ENCODE measurements around the gene OBP2B. TPM values are rescaled to one million over a fixed set of nuclear protein-coding genes. Genes with fewer than 3 reads are reported as not detected.
"Not testable (repeated sequence)": the region's sequence is repeated elsewhere in the genome, so short reads cannot be mapped to it uniquely, and the experiment has no call there.

The OBP2B gene
- total and polyA plus RNA-seq, 3 donors from 2014 or later = 34.0 to 53.0 (median 35.1) TPM

DNA sequence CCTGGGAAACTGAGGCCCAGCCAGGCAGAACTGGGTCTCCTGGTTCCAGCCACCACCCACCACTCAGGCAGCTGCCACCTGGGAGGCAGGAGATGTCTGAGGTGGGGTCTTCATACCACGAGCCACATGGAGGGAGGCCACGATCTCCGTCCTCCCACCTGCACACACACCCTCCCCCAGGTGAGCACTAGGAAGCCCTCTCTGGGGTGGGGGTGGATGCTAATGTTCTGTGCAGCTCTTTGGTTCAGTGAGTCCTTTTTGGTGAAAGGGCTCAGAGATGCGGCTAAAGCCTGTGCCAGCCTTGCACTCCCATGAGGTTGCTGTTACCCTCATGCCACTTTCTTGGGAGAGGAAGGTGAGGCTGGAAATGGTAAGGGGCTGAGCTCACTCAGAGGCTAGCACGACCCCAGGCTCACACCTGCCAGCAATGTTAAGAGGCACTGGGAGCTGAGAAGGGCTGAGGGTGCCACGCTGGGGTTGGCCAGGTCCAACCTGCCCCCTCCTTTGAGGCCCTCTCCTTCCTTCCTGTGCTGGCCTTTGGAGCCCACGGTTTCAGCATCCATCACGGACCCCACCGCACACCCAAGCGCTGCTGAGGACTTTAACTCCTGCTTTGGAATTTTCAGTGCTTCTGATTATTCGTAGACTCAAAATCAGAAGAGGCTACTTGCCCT is 26.6 kb upstream of the OBP2B start:
- Histone ChIP-seq H3K4me3 (no peak overlapping the region), H3K4me1 (peaks cover 18% of the 10 kb centered on the region), H3K27ac (no peak overlapping the region), H3K36me3 (ENCODE audit: low read depth, missing control alignments) (no peaks in the 10 kb centered on the region), H3K27me3 (no peaks in the 10 kb centered on the region), H3K9me3 (no peaks in the 10 kb centered on the region)
- WGBS, 2 donors = 89 to 90% methylated on average over 9 to 11 of the region's 11 CpGs
- intact Hi-C loops (cut with DNase I; ENCODE audit: low total_unique reads) = no loop called here
- DNase-seq = peak; percentile 4
- TF ChIP-seq CTCF (IDR thresholded peaks at IDR 0.05) (no peak), POLR2A (IDR thresholded peaks at IDR 0.05) (no peak)

DNA sequence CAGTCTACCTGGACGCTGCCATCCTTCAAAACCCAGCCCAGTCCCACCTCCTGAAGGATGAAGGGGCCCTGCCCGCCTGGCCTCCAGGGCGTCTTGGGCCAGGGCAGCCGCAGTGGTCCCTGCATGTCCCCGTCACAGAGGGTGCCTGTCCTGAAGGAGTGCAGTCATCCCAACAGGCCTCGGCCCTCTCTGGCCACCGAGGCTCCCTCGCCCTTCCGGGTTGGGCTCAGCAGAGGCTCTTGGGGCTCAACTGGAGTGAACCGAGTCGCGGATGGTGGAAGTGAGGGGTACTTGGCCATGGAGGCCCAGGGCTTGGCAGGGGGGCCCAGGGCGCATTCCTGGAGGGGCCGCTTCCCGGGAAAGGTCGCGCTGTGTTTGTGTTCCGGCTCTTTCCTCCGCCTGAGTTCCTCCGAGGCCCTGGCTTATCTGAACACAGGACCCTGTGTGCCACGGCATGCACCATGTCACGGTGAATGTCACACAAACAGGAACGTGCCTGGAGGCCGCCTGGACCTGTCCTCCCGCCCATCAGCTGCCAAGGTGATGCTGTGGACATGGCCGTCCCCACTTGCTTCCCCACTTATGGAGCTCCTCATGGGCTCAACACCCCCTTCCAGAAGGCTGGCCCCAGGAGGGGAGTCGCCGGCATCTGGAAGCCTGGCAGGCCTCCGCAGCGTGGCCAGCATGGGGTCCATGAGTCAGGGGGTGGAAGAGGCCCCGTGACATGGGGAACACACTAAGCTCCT is 25.7 kb upstream of the OBP2B start:
- Histone ChIP-seq H3K9me3 (no peaks in the 10 kb centered on the region), H3K27me3 (no peaks in the 10 kb centered on the region), H3K36me3 (ENCODE audit: low read depth, missing control alignments) (no peaks in the 10 kb centered on the region), H3K4me3 (no peak overlapping the region), H3K4me1 (peaks cover 18% of the 10 kb centered on the region), H3K27ac (no peak overlapping the region)
- 95 to 98% methylated on average over 4 to 31 of the region's 31 CpGs for WGBS, 2 donors
- intact Hi-C loops (cut with DNase I; ENCODE audit: low total_unique reads) = no loop called here
- TF ChIP-seq CTCF (IDR thresholded peaks at IDR 0.05) (no peak), POLR2A (IDR thresholded peaks at IDR 0.05) (no peak)
- DNase-seq = peak; percentile 4

- H3K27me3 ChIP-seq = no peaks in the 10 kb centered on the region
- H3K9me3 ChIP-seq = no peaks in the 10 kb centered on the region
- intact Hi-C loops (cut with DNase I; ENCODE audit: low total_unique reads) = no loop called here
- no peak overlapping the region for H3K27ac ChIP-seq
- H3K4me1 ChIP-seq = peaks cover 18% of the 10 kb centered on the region
- H3K36me3 ChIP-seq (ENCODE audit: low read depth, missing control alignments) = no peaks in the 10 kb centered on the region
- no peak overlapping the region for H3K4me3 ChIP-seq
- WGBS, 2 donors = 87 to 90% methylated on average over 31 to 32 of the region's 32 CpGs
- TF ChIP-seq POLR2A (IDR thresholded peaks at IDR 0.05) = no peak
- no peak for TF ChIP-seq CTCF (IDR thresholded peaks at IDR 0.05)
- DNase-seq = peak; percentile 11
Observed at GRCh38 chr9:133233681-133234432, 24.8 kb upstream of the OBP2B start.

DNA sequence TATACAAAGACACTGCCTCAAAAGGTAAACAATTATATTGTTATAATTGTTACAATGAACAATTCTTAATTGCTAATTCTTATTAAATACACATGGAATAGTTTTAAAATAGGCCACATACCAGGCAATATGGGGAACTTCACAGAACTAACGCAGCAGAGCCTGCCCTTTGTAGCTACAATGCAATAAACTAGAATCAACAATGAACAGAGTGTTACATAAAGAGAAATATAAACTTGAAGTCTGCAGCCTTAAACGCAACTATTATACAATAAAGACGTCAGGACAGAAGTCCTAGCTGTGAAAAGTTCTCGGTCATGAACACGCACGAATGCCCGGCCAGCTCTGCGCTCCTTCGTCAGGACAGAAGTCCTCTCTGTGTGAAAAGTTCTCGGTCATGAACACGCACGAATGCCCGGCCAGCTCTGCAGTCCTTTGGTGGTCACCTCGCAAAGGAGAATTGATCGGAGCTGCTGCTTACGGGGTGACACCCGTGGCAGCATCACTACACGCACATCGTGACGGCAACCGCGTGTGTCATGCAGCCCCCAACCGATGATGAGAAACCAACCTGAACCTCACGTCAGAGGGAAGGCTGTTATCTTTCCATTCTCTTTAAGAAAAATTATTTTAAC is 23.0 kb upstream of the OBP2B start:
- H3K9me3 ChIP-seq; H3K27ac ChIP-seq; H3K27me3 ChIP-seq; H3K36me3 ChIP-seq (ENCODE audit: low read depth, missing control alignments); H3K4me1 ChIP-seq; intact Hi-C loops (cut with DNase I; ENCODE audit: low total_unique reads); H3K4me3 ChIP-seq: not testable (repeated sequence)
- 85 to 90% methylated on average over 24 of the region's 24 CpGs for whole genome bisulfite sequencing, 2 donors
- DNase-seq = peak; percentile 9

GRCh38 chr9:133230514-133230913 is 21.5 kb upstream of the OBP2B start:
- WGBS, 2 donors = 91% methylated on average over 7 of the region's 7 CpGs
- H3K9me3 ChIP-seq; H3K4me3 ChIP-seq; H3K27ac ChIP-seq; H3K36me3 ChIP-seq (ENCODE audit: low read depth, missing control alignments); H3K27me3 ChIP-seq; H3K4me1 ChIP-seq; intact Hi-C loops (cut with DNase I; ENCODE audit: low total_unique reads): not testable (repeated sequence)
- peak; percentile 5 for DNase-seq

Measured in testis (tissue), 3 donors.